T-helper 2 cell (primary cell): ENCODE measurements around the gene SYTL4.

Experiments
- DNase-seq, 5 experiments: peaks; one replicate each; pipeline versions ENCODE4 v3.0.0 to v3.0.0-alpha.2; 2012 to 2022

SYTL4 gene

DNA sequence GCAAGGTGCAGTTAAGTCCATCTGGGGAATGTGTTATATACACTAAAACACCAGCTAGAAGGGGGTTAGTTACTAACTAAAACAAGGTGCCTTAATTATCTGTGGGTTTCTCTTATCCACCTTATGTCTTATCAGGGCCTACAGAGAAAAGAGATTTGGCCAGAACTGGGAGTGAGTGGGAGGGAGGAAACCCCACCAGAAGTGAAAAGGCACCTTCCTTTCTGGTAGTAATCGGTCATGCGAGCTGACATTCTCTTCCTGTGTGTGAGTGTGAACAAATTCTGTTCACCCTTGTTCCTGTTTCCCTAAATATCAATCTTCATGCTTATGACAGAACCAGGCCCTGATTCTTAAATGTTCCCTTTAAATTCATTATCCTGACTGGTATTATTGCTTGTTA is 44.4 kb downstream of the SYTL4 start:
- DNase-seq = no peak

DNA sequence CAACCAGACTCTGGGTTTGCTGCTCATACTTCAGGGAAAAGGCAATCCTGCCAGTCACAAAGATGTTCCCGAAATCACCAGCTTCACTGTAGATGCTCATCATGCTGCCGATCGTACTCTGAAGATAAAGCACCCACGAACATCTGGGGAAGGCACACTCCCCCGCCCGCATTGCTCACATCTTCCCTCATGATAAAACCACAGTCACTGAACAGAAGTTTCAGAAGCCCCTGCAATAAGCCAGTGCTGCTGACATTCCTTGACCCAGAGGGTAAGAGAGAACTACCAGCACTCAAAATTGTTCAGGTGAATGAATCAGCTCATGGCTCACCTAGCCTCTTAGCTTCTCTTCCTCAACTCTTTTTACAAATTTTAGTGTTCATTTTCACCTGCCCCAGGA is 44.8 kb downstream of the SYTL4 start:
- no peak for DNase-seq

DNA sequence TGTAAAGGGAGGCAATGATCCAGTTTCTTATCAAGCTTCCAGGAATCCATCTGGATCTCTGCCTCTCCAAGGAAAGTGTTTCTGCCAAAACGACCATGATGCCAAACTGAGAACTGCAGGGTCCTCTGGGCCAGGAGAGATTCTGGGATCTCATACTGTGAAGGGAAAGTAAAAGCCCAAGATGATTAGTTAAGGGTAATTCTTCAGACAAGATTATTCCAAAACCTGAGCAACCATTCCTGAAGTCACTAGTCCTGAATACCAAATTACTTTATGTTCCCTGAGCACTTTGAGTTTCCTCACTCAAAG is 46.0 kb downstream of the SYTL4 start:
- no peak for DNase-seq

DNA sequence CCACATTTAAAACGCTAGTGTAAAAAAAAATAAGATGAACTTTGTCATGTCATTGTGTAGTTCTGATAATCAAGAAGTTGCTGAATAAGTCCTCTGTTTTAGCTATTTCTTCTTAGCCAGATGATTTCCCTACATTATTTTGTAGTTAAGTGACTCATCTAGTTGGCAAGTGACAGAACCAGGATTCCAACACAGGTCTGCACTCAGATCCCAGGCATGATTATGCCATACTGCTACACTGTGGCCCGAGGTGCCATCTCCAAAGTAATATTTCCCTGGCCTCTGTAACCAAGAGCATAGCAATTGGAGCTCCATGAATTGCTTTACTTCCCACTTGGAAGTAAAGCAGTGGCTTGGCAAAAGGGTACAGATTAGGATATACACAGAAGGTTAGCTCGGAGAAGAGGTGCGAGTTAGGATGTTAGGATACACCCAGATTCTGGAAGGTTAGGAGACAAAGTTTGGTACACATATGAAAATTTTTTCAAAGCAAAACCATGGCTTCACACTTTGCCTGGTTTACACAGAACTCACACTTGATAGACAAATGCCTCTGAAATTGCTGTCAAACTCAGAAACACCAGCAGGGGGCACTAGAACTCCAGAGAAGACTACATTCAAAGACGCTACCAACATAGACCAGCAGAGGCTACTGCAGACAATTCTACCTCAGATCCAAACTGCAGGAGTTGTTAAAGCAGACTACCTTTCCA is 46.5 kb downstream of the SYTL4 start:
- peak in 4 of 5 experiments; percentile 13 to 58 (median 30) for DNase-seq

DNA sequence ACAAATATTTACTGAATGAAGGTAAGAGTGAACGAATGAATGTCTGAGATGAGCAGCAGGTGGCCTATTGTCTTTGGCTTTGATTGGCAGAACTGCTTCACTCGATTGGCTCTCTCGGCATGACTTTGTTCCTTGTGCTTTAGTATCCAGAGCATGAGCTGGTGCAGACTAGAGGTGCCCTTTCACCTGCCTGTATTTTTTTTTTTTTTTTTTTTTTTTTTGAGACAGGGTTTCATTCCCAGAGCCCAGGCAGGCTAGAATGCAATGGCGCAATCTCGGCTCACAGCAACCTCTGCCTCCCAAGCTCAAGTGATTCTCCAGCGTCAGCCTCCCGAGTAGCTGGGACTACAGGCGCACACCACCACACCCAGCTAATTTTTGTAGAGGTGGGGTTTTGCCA is 49.0 kb downstream of the SYTL4 start:
- no peak for DNase-seq

DNA sequence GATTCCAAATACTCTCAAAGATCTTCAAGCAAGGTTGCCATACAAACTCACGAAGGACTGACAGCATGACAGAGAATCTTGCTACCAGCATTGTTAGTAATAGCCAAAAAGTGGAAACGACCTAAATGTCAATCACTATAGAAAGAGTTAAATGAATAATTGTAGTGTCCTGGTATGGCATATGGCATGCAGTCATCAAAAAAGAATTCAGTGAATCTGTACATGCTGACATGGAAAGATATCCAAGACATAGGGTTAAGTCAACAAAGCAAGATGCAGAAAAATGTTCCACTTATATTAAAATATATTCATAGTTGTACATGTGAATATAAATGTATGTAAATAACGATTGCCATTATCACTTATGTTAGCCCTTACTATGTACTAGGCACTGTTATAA is 50.3 kb downstream of the SYTL4 start:
- no peak for DNase-seq

DNA sequence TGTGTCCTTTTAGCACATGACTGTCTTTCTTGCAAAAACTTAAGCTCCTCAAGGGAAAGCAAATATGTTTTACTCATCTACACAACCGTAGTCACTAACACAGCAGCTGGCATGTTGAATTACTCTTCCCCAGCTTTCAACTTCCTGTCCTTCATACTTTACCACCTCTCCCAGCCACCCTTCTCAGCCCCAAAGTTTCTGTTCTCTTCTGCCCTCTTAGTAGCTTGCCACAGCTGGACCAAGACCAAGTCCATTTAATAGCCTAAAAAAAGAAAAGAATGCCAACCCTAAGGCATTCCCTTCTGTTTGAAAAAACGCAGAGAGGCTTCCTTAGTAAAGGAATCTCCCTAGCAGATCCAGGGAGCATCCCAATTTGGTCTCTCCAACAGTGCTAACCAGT is 51.2 kb downstream of the SYTL4 start:
- DNase-seq = no peak

DNA sequence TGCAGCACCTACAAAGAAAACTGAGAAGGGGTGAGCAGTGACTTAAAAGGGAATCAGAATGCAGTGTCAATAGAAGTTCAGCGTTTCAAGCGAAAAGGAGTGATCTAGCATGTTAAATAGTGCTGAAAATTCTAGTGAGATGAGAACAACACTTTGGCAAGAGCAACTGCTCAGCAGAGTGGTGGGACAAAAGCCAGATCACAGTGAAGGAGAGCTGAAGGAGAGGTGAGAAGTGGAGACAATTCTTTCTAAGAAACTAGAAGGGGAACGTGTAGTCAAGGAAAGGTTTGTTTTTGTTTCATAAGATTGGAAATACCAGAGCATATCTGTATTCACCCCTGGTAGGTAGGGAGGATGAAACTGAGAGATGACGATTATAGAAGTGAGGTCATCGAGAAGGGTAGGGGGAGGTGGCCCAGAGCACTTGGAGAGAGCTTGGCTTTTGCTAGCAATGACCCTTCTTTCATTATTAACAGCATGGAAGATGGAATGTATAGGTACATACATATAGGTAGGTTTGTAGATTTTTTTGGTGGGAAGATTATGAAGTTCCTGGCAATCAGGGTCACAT is 54.2 kb downstream of the SYTL4 start:
- DNase-seq = no peak

DNA sequence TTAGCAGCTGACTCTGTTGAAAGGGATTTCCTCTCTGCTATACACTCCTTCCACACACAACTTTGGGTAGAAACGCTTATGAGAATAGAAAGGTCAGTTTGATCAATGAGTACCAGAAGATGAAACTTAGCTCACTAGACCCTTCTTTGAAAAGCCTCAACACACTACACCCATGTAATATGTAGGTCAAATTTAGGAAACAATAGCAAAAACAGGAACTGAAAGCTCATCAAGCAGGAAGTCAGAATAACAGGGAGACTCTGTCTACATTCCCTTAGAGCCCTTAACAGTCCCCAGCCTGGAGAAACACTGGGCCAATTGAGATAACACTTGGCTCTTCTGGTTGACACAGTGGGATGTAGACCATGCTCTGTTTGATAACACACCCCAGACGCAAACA is 57.2 kb downstream of the SYTL4 start:
- DNase-seq = no peak

DNA sequence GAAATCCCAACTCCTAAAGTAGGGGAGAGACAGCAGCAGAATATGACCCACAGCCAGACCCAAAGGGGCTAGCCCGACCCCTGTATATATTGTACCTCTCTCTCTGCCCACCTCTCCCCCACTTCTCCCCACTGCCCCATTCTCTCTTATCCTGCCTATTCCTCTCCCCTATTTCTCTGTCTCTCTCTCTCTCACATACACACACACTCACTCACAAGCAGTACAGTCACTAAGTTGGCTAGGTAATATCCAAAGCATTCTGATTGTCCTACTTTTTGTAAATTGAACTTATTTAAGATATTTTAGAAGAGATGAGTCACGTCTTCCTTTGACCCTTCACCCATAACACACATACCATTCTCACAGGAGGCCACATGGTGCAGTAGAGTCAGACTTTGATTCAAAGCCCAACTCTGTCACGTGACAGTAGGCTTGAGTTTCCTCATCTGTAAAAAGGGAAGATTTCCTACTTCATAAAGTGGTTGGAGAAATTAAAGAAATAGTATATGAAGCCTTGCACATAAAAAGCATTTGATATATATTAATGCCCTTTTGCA is 58.4 kb downstream of the SYTL4 start:
- DNase-seq = no peak

DNA sequence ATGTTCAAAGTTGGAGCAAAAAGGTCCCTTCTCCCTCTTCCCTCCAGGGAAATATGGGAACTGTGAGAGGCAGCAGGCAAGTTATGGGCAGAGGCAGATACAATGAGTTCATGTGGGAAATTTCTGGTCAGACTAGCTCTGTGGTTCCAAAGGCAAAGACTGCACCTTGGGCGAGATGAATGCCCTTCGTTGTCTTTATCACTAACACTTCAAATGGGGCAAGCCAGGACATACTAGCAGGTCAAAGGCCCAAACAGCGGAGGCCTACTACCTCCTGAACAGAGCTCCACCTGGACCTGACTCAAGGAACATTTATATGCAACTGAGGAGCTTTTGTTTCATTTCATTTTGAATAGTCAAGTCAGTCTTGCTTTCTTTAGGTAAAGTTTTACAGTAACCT is 59.0 kb downstream of the SYTL4 start:
- DNase-seq = no peak

DNA sequence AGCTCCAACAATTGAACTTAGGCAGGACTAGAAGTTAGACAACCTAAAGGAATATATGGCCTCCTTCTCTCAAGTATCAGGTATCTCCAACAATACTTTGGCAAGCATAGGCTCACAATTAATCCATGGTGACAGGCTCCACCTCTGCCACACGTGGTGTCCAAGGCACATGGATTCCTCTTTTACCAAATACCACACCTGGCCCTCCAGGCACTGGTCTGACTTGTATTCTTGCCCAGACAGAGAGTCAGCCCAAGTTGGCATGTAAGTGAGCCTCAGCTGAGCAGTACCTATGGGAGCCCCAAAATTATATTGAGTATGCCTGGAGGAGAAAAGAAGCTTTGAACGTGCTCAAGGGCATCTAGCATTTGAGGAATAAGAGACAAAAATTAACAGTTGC is 68.3 kb downstream of the SYTL4 start:
- DNase-seq = no peak

DNA sequence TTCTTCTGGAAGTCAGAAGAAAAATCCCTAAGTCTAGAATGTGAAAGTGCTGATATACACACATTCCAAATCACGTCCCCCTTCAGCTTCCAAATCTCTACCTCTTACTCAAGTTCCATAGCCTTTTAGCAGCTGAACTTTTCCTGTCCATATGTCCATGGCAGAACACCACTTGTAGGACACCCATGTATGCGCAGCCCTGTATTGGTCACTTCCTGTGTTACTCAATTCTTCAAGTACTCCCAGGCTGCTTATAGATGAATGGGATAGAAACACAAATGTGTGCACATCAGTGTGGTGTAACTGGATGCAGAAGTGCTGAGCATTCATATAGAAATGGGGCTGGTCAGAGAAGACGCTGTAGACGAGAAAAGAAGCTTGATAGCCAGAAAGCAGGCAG is 69.1 kb downstream of the SYTL4 start:
- no peak for DNase-seq

DNA sequence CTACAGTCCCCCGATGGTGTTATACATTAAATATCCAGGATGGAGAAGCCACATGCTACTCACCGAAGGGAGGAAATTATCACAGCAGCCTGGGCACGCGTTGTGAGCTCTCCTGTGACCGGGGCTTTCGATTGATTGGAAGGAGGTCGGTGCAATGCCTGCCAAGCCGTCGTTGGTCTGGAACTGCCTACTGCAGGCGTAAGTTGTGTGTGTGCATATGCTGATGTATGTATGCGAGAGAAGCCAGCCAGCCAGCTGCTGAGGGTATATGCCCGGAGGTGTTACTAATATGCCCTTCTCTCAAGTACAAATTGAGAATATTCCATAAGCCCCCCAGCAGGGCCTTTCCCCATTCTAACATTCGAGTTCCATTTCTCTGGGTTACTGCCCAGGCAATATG is 69.8 kb downstream of the SYTL4 start:
- no peak for DNase-seq

DNA sequence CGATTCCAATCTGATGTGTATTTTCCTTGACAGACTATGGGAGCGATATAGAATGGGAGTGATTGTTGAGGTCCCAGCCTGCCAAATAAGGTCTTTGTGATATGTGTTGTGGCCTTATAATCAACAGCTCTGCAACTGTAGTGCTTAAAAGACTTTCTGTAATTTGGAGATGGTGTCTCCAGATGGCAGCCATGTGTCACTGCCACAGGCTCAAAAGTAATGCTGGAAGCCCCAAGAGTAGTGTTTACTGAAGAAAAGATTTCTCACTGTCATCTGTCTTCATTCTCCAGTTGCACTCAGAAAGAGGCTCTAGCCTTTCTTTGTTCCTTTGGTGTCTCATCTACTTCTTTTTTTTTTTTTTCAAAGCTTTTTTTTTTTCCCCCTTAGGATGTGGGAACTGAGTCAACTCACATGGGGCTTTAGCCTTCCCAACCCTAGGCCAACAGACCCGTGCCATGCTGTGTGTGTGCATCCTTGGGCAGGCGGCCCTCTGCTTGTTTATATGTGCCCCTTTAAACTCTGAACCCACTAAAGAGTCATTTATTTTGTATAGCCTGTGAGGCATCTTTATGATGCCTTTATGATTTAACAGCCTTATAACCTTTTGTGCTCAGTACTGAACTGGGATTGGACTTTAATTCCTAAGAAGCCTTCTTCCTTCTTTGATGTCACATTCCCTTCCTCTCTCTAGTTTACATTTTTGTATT is 72.3 kb downstream of the SYTL4 start:
- DNase-seq = no peak

DNA sequence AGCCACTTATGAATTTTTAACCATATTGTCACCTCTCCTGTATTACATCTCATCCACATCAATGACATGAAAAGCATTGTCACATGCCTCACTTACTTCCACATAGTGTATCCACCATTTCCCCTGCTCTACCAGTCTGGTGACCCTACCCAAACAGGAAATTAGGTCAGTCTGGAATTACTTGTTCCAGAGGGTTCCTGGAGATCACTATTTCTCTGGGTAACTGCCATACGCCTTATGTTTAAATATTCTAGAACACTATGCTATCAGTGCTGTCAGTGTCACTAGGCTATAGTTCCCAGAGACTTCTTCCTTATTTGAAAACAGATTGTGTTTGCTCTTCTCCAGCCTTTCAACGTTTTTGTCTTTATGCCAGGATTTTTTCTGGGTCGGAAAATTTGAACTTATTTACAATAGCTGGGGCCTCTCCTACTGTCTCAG is 73.0 kb downstream of the SYTL4 start:
- DNase-seq = no peak

DNA sequence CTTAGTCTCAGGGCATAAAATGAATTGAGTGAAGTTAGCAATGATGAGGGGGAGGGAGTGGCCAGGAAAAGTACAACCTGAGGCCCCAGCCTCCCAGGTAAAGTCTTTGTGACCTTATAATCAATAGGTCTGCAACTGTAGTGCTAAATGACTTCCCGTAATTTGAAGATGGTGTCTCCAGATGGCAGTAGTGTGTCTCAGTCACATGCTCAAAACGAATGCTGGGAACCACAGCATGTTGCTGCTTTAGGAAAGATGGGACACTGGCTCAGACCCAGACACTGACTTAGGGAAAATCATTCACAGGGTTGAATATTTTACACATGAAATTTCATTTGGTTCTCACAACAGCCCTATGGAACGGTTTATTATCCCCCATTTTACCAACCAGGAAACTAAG is 77.7 kb downstream of the SYTL4 start:
- DNase-seq = no peak

DNA sequence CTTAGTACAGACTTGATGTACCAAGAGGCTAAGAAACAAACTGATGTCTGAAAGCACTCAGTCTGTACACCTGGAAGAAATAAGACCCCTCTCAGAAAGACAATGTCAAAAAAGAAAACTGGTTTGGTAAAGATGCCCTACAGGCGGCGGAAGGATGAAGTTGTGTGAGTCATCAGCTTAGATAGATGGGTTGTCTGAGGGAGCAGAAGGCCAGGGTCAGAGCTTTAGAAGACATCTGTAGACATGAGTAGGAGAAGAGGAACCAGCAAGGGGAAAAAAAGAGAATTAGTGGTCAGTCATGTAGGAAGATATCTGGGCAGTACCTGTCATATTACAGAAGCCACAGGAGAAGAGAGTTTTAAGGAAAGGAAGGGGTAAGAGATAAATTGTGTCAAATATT is 79.7 kb downstream of the SYTL4 start:
- no peak for DNase-seq

DNA sequence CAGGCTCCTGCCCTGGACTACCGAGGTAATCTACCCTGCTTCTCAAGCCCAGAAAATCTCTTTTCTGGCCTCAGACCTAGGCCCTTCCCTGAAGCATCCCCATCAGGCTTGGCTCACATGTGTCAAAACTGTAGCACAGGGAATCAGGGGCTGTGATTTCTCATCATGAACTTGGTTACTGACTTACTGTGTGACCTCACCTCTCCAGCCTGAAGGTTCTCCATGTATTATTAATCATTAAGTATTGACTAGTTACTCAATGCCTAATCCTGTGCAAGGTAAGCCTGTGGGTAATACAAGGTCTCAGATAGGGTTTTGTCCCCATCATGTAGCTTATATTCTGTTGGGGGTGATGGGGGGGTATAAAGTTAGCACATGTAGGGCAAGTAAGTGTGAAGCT is 81.1 kb downstream of the SYTL4 start:
- DNase-seq = no peak

DNA sequence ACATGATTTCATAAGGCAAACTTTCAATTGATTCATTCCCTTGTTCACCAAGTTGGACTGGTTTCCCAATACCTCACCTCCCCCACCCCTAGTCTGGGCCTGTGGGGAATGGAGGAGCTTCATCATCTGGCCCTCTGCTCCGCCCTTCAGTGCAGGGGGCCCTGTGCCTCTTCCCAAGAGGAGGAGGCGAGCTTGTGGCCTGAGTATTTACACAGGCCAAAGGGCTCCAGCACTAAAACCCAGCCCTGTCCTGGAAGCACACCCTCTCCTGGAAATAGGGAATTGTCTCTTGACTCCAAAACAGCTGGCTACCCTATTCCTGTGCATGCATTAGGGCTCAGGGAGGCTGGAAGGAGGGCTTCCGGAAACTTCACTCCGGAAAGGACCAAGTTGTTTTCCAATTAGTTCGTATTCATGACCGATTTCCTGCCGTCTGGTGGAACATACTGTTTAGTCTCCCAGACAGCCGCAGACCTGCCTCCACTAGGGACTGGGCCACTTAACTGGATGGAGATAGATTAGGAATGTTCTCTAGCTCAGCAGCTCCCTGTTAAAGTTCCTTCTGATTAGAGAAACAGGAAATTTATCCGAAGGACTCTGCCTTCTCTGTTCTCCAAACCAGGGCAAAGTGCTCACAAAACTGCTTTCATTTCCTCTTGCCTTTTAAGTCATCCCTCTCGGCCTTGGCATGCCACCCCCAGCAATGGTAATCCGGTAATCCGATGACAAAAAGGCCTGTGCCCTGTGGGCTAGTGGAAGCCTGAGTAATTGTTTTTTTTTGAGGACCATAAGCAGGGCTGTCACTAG is 82.2 kb downstream of the SYTL4 start:
- DNase-seq = no peak

DNA sequence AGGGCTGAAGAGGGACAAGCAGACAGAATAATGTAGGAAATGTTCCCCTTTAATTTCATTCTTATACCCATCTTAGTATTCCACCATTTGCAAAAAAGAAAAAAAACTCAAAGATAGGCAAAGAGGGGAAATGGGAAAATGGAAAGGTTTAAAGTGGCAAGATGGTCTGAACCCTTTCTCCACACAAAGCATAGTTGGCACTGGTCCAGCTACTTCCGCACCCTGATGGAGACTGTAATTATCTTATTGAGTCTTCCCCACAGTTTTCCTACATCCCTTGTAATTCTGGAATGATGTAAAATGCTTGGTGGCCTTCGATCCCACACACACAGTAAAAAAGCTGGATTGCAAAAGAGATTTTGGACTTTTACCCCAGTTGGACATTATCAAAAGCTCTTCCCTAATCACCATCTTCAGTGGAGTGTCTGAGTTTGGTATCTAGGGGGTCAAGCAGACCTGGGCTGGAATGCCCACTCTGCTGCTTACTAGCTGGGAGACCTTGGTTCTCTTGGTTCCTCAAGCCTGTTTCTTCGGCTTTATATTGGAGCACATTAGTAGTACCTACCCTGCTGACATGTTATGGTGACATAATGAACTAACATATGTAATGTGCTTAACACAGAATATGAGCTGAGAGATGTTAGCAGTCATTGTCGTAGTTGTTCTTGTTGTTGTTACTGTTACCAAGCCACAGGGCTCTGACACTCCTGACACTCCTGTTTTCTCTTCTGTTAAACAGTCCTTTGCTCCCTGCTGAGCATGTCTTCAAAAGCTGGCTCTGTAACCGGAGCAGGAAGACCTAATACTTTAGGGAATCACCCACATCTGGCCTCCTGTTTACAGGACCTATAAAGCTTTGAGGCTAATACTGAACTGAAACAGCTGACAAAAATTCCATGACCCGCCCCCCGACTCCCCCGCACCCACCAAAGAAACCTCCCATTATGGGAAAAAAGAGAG is 83.2 kb downstream of the SYTL4 start:
- no peak for DNase-seq

DNA sequence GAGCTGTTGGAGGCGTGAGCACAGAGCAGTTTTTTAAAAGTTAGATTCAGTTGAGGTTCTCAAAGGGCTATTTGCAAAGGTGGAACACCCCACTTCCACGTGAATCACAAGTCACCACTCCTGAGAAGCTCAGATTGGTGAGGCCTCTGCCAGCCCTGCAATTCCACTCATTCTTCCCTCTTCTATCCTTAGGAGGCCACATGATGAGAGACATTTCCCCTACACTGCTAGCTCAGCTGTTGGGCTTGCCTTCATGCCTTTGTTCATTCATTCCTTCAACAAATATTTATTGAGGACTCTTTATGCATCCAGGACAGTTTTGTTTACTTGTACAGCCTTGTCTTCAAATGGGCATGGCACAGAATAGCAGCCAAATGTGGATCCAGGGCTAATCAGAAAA is 84.2 kb downstream of the SYTL4 start:
- DNase-seq = no peak
